VCaP (cell line): ENCODE data around the gene RALGAPA2.

Experiments used
- H3K27ac ChIP-seq: fragments of 450-650 bp; 2 replicates; pipeline ENCODE4 v1.5.1; 2017
- CTCF ChIP-seq: fragments of 450-650 bp; conservative IDR thresholded peaks from 2 replicates; pipeline ENCODE4 v1.5.1; 2017; ENCODE audit warnings: mild to moderate bottlenecking, moderate library complexity

RALGAPA2 gene

GRCh38 chr20:20525756-20526155 lies 186.7 kb downstream of the RALGAPA2 start:
- no peak for TF ChIP-seq CTCF
- peak overlapping the region; percentile 11; the same call in 1 of the 2 replicates for H3K27ac ChIP-seq

DNA sequence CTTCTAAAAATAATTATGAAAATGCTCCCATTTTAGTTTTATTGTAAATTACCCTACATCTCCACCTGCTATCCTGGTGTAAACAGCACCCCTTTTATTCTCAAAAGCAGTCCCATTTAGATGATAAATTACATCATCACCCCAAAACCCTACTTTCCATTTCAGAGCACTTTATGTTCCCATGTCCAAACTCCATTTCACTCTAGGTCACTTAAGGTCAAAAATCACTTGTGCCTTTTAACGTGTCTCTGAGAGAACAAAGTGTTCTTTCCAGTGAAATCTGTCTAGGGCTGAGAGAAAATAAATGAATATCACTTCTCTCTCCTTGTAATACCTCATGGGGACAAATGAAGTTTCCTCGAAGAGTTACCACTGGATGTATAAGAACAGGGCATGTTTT lies 187.2 kb downstream of the RALGAPA2 start:
- H3K27ac ChIP-seq: peak overlapping the region; percentile 11; the same call in 1 of the 2 replicates
- no peak for TF ChIP-seq CTCF

GRCh38 chr20:20524756-20525155 lies 187.7 kb downstream of the RALGAPA2 start:
- no peak overlapping the region for H3K27ac ChIP-seq
- no peak for TF ChIP-seq CTCF

- H3K27ac ChIP-seq: no peak overlapping the region
Observed at GRCh38 chr20:20521736-20522135, 190.7 kb downstream of the RALGAPA2 start.

DNA sequence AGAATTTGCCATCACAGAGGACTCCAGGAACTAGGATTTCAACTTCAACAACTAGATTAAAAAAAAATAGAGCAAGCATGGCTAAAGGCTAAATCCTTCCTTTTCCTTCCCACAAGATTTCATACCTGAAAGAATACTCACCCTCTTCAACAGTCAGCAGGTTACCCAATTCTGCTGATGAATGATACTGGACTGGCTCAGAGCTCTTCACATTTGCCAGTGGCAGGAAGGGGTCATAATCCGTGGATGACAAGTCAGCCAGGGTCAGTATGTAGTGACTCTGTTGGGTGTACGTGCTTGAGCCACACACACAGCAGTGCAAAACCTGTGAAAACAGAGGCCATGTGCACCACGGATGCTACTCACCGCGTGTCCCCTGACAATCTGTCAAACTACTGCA lies 191.7 kb downstream of the RALGAPA2 start:
- no peak for TF ChIP-seq CTCF
- no peak overlapping the region; the same call in 1 of the 2 replicates for H3K27ac ChIP-seq

More at GRCh38 chr20:20521736-20522135, 190.7 kb downstream of the RALGAPA2 start:
- TF ChIP-seq CTCF: no peak

- peak overlapping the region; percentile 63; the same call in 1 of the 2 replicates for H3K27ac ChIP-seq
- no peak for TF ChIP-seq CTCF
Observed at GRCh38 chr20:20519269-20519668, 193.2 kb downstream of the RALGAPA2 start.

DNA sequence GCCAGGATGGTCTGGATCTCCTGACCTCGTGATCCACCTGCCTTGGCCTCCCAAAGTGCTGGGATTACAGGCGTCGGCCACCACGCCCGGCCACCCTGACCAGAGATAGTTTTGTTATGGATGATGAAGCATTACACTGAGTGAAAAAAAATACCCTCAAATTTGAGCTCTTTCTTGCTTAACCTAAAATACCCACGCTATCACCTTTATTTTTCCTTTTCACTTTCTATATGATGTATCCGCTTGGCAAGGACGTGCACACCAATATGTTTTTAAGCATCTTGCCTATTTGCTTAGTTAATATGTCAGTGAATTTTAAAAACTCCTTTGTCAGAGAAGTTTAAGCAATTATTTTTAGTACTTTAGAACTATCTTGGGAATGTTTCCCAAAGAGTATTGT lies 194.2 kb downstream of the RALGAPA2 start:
- no peak for TF ChIP-seq CTCF
- peak overlapping the region; percentile 63 for H3K27ac ChIP-seq
